GM06990 (cell line): Measurements from ENCODE around the gene E2F1.

Experiments used
- DNase-seq: peaks from one replicate; pipeline ENCODE4 v3.0.0-alpha.2; 2011; ENCODE audit not compliant: insufficient read length; ENCODE audit errors: extremely low read depth
- H3K27me3 ChIP-seq: replicated peaks from 2 replicates; pipeline ENCODE4 v1.6.0; 2011; ENCODE audit warnings: low read length; ENCODE audit not compliant: control insufficient read depth, insufficient read depth
- H3K36me3 ChIP-seq: 2 replicates; pipeline ENCODE4 v1.5.1; 2011; ENCODE audit warnings: low read length; ENCODE audit not compliant: control insufficient read depth, insufficient read depth
- H3K4me3 ChIP-seq: replicated peaks from 2 replicates; pipeline ENCODE4 v1.5.1; 2011; ENCODE audit warnings: low read depth, mild to moderate bottlenecking, control low read depth, low read length
- CTCF ChIP-seq: IDR thresholded peaks from 2 replicates; pipeline ENCODE4 v1.5.1; 2011; ENCODE audit warnings: low read length, control low read depth, mild to moderate bottlenecking, inconsistent platforms; ENCODE audit not compliant: insufficient read depth, poor library complexity, severe bottlenecking

The E2F1 gene

GRCh38 chr20:33673114-33673409 lies 13.1 kb downstream of the E2F1 start:
- no peak for TF ChIP-seq CTCF
- H3K4me3 ChIP-seq, result no peak overlapping the region; the same call in 1 of the 2 replicates
- DNase-seq, result no peak
- H3K36me3 ChIP-seq, result peaks cover 4% of the 10 kb centered on the region
- H3K27me3 ChIP-seq, result no peaks in the 10 kb centered on the region

DNA sequence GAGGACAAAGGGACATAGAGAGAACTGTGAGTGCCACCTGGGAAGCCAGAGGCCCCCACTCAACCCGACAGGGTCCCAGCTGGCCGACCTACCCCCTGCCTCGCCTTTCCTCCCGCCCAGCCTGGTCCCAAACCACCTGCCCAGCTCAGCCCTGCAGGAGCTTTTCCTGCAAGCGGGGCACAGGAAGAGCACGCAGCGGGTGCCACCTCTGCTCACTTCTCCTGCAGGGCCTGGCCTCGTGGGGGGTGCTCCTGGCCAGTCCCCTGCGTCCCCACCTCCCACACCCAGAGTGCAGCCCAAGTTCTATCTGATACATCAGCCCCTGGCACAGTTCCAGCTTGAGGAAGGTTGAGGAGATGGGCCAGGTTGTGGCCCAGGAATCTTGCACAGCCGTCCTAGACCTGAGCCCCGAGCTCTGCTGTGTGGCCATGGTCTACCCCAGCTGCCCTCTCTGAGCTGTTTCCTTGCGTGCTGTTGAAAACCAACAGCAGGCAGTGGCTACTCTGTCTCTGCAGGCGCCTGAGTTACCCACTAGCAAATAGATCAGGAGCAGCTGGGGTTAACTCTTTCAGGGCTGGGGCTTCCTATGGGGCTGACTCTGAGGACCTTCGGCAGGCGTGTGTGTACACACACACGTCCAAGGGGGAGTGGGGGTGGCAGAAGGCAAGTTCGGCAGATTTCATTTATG lies 13.6 kb downstream of the E2F1 start:
- H3K27me3 ChIP-seq, result no peaks in the 10 kb centered on the region
- no peak for DNase-seq
- H3K4me3 ChIP-seq, result no peak overlapping the region
- no peak for TF ChIP-seq CTCF
- peaks cover 2% of the 10 kb centered on the region for H3K36me3 ChIP-seq

DNA sequence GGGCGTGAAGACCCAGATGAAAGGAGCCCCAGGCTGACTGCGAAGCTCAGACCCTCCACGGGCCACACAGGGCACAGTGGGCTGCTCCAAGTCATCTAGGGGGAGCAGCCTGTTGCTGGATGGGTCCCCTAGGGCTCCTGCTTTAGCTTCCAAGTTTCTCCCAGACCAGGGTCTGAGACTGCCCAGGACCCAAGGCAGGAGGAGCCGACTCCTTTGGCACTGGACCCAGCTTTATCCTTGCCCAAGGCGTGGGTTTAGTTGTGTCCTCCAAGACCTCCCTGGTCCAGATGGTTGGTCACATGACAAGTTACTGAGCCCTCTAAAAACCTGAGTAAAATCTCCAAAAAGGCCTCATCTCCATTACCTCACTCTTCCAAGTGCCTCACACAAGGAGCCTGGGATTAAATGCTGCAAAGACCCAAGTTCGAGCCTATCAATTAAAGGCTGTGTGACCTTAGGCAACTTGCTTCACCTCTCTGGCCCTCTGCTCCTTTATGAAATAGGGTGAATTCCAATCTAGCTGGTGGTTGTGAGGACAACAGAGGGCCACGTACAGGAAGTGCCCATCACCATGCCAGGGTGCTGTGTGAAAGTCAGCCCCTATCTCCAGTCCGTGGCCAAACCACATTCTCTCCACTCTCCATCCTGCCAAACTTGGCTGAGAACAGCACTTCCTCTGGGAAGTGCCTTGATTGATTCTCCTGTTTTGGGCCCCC lies 14.5 kb downstream of the E2F1 start:
- no peak overlapping the region for H3K4me3 ChIP-seq
- H3K27me3 ChIP-seq, result no peaks in the 10 kb centered on the region
- peaks cover 2% of the 10 kb centered on the region for H3K36me3 ChIP-seq
- TF ChIP-seq CTCF, result no peak
- DNase-seq, result no peak

DNA sequence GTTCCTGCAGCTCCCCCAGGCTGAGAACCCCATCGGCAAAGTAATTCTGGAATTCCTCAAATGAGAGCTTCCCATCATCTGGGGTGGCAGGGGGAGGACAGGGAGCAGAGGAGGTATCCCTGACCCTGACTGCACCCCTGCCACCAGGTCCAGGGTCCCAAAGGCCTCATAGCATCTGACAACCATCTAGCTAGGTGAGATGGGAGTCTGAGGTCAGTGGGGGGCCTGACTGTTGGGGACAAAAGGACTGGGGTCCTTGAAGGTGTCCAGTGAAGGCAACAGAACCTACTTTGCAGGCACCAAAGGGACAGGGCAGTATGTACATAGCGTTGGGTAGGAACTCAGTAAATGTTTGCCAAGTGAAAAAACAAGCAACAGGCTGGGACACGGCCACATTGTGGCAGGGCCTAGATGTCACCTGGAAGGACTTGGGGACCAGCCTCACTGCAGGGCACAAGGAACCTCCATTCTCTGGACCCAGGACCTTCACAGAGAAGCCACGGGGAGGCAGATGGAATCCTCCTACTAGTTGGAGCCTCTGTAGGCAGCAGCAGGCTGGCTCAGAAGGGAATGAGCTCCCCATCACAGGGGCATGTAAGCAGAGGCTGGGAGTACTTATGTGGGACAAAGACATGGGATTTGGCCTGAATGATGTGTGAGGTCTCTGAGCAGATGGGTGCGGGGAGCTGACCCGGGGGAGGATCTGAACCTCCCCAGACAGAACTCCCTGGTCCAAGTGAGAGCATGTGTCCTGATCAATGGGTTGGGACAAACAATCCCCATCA lies 15.3 kb downstream of the E2F1 start:
- H3K27me3 ChIP-seq, result no peaks in the 10 kb centered on the region
- H3K4me3 ChIP-seq, result no peak overlapping the region
- H3K36me3 ChIP-seq, result peaks cover 2% of the 10 kb centered on the region
- no peak for TF ChIP-seq CTCF
- DNase-seq, result no peak

DNA sequence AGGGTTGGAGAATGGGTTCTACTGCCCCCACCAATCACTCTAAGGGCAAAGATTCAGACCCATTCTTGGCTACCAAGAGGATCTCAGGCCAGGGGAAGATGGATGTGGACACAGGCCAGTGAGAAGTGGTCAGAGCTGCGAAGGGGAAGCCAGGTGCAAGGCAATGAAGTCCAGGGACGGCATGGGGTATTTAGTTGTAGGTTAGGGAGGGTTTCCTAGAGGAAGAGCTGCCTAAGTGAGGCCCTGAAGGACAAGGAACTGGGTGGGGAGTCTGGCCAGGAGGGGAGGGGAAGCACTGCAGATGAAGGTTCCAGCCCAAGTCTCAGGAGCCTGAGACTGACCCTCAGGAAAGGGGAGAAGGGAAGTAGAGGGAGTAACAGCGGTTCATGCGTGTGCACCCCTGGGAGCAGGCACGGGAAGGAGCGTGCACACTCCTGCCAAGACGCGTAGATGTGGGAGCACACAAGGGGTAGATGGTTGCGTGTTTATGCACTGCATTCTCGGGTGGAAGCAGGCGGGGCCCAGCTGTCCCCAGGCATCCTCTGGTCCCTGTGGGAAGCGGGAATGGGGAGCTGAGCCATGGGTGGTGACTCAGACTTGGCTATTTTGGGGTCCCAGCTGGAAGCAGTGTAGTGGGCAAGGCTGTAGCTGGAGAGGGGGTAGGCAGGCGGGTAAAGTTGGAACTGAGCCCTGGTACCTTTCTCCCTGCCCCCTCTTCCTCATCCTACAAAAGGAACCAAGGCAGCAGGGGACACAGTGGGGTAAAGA lies 16.1 kb downstream of the E2F1 start:
- DNase-seq, result no peak
- TF ChIP-seq CTCF, result no peak
- peaks cover 2% of the 10 kb centered on the region for H3K36me3 ChIP-seq
- H3K4me3 ChIP-seq, result no peak overlapping the region
- H3K27me3 ChIP-seq, result no peaks in the 10 kb centered on the region
